ENCODE data around the gene SLC32A1. TPM values are rescaled to one million over a fixed set of nuclear protein-coding genes. Genes with fewer than 3 reads are reported as not detected.
A peak's percentile ranks its signal among the peaks of the same experiment; 100 is the strongest.

The SLC32A1 gene
- total and polyA plus RNA-seq, 3 experiments from 2014 or later, result not detected

DNA sequence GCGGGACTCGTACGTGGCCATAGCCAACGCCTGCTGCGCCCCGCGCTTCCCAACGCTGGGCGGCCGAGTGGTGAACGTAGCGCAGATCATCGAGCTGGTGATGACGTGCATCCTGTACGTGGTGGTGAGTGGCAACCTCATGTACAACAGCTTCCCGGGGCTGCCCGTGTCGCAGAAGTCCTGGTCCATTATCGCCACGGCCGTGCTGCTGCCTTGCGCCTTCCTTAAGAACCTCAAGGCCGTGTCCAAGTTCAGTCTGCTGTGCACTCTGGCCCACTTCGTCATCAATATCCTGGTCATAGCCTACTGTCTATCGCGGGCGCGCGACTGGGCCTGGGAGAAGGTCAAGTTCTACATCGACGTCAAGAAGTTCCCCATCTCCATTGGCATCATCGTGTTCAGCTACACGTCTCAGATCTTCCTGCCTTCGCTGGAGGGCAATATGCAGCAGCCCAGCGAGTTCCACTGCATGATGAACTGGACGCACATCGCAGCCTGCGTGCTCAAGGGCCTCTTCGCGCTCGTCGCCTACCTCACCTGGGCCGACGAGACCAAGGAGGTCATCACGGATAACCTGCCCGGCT lies 3.4 kb downstream of the SLC32A1 start:
- Histone ChIP-seq H3K27ac (ENCODE audit: low read depth, low read length) (no peak overlapping the region), H3K36me3 (ENCODE audit: insufficient read depth, low read length) (no peaks in the 10 kb centered on the region), H3K4me1 (ENCODE audit: insufficient read depth, low read length) (peaks cover 65% of the 10 kb centered on the region), H3K27me3 (ENCODE audit: insufficient read depth, low read length, poor library complexity, severe bottlenecking) (peaks cover 94% of the 10 kb centered on the region), H3K4me3 (ENCODE audit: low read length) (no peak overlapping the region), H3K9me3 (ENCODE audit: low read length) (no peaks in the 10 kb centered on the region)
- Mint-ChIP-seq H3K4me1 (peaks cover 59 to 74% (median 68%) of the 10 kb centered on the region in 3 donors), H3K36me3 (peaks cover 0 to 1% (median 0%) of the 10 kb centered on the region in 3 donors), H3K27ac (peak overlapping the region in 5 of 8 donors; percentile 33 to 61 (median 55)), H3K27me3 (peaks cover 79 to 89% of the 10 kb centered on the region in 2 donors), H3K4me3 (peak overlapping the region; percentile 9 to 87 (median 58)), H3K9me3 (peaks cover 0 to 13% (median 5%) of the 10 kb centered on the region in 5 donors)
- POLR2A ChIA-PET, result no interaction called here
- DNase-seq, result no peak
- CTCF ChIA-PET, result no interaction called here

GRCh38 chr20:38728191-38728781 lies 4.0 kb downstream of the SLC32A1 start:
- peaks cover 0 to 1% (median 0%) of the 10 kb centered on the region in 3 donors for H3K36me3 Mint-ChIP-seq
- Histone ChIP-seq H3K9me3 (ENCODE audit: low read length) (no peaks in the 10 kb centered on the region), H3K4me1 (ENCODE audit: insufficient read depth, low read length) (peaks cover 65% of the 10 kb centered on the region), H3K36me3 (ENCODE audit: insufficient read depth, low read length) (no peaks in the 10 kb centered on the region), H3K27me3 (ENCODE audit: insufficient read depth, low read length, poor library complexity, severe bottlenecking) (peaks cover 95% of the 10 kb centered on the region), H3K4me3 (ENCODE audit: low read length) (no peak overlapping the region), H3K27ac (ENCODE audit: low read depth, low read length) (no peak overlapping the region)
- CTCF ChIA-PET, result no interaction called here
- H3K4me3 Mint-ChIP-seq, result peak overlapping the region in 5 of 7 donors; percentile 19 to 63 (median 58)
- POLR2A ChIA-PET, result no interaction called here
- H3K27ac Mint-ChIP-seq, result peak overlapping the region in 4 of 8 donors; percentile 33 to 61 (median 49)
- peaks cover 56 to 70% (median 65%) of the 10 kb centered on the region in 3 donors for H3K4me1 Mint-ChIP-seq
- peaks cover 81 to 89% of the 10 kb centered on the region in 2 donors for H3K27me3 Mint-ChIP-seq
- DNase-seq, result no peak
- H3K9me3 Mint-ChIP-seq, result peaks cover 0 to 13% (median 5%) of the 10 kb centered on the region in 5 donors

GRCh38 chr20:38728911-38729642 lies 4.8 kb downstream of the SLC32A1 start:
- Mint-ChIP-seq H3K27ac (peak overlapping the region in 6 of 8 donors; percentile 6 to 75 (median 43)), H3K4me1 (peaks cover 53 to 66% (median 62%) of the 10 kb centered on the region in 3 donors), H3K27me3 (peaks cover 86 to 93% of the 10 kb centered on the region in 2 donors), H3K36me3 (peaks cover 0 to 1% (median 0%) of the 10 kb centered on the region in 3 donors), H3K9me3 (peaks cover 0 to 13% (median 5%) of the 10 kb centered on the region in 5 donors), H3K4me3 (peak overlapping the region; percentile 48 to 79 (median 63))
- H3K9me3 ChIP-seq (ENCODE audit: low read length), result no peaks in the 10 kb centered on the region
- H3K27ac ChIP-seq (ENCODE audit: low read depth, low read length), result no peak overlapping the region
- no peak for DNase-seq
- ChIA-PET POLR2A (interaction anchor here (0.6 kb wide), 1 partner anchor 314 kb away, joined by 3 read pairs; no protein-coding TSS in a partner anchor), CTCF (interaction anchor here (1.0 to 2.5 kb wide), 4 partner anchors 11 to 234 kb away, joined by 3 to 10 read pairs (median 4); partner anchors contain the start of gene DHX35)
- H3K4me3 ChIP-seq (ENCODE audit: low read length), result no peak overlapping the region
- H3K27me3 ChIP-seq (ENCODE audit: insufficient read depth, low read length, poor library complexity, severe bottlenecking), result peaks cover 95% of the 10 kb centered on the region
- no peaks in the 10 kb centered on the region for H3K36me3 ChIP-seq (ENCODE audit: insufficient read depth, low read length)
- H3K4me1 ChIP-seq (ENCODE audit: insufficient read depth, low read length), result peaks cover 65% of the 10 kb centered on the region

DNA sequence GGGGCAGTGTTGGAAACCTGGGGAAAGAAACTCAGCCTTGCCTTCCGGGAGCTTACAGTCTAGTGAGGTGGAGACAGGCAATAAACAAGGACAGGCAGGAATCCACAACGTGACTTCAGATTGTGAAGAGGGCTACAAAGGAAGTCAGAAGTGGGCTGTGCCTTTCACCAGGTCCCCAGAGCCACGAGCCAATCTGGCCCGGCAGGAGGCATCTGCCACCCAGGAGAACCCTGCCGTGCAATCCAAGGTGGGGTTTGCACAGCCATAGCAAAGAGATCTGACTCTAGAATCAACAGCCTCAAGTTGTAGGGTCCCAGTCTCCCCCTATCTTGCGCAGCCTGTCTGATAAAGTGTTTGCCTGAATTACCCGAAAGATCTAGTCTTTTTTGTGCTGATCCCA lies 5.5 kb downstream of the SLC32A1 start:
- ChIA-PET POLR2A (interaction anchor here (0.6 kb wide), 1 partner anchor 313 kb away, joined by 3 read pairs; no protein-coding TSS in a partner anchor), CTCF (interaction anchor here (1.0 to 2.5 kb wide), 4 partner anchors 10 to 233 kb away, joined by 3 to 10 read pairs (median 4); partner anchors contain the start of gene DHX35)
- H3K4me3 ChIP-seq (ENCODE audit: low read length), result no peak overlapping the region
- H3K36me3 ChIP-seq (ENCODE audit: insufficient read depth, low read length), result no peaks in the 10 kb centered on the region
- no peak for DNase-seq
- peak overlapping the region in 6 of 7 donors; percentile 7 to 81 (median 55) for H3K4me3 Mint-ChIP-seq
- H3K27ac Mint-ChIP-seq, result peak overlapping the region in 3 of 8 donors; percentile 19 to 84 (median 69)
- H3K27me3 Mint-ChIP-seq, result peaks cover 89 to 96% of the 10 kb centered on the region in 2 donors
- H3K27me3 ChIP-seq (ENCODE audit: insufficient read depth, low read length, poor library complexity, severe bottlenecking), result peaks cover 94% of the 10 kb centered on the region
- peaks cover 0 to 13% (median 5%) of the 10 kb centered on the region in 5 donors for H3K9me3 Mint-ChIP-seq
- H3K36me3 Mint-ChIP-seq, result peaks cover 0 to 1% (median 0%) of the 10 kb centered on the region in 3 donors
- no peaks in the 10 kb centered on the region for H3K9me3 ChIP-seq (ENCODE audit: low read length)
- H3K27ac ChIP-seq (ENCODE audit: low read depth, low read length), result no peak overlapping the region
- peaks cover 62% of the 10 kb centered on the region for H3K4me1 ChIP-seq (ENCODE audit: insufficient read depth, low read length)
- H3K4me1 Mint-ChIP-seq, result peaks cover 53 to 63% (median 62%) of the 10 kb centered on the region in 3 donors

DNA sequence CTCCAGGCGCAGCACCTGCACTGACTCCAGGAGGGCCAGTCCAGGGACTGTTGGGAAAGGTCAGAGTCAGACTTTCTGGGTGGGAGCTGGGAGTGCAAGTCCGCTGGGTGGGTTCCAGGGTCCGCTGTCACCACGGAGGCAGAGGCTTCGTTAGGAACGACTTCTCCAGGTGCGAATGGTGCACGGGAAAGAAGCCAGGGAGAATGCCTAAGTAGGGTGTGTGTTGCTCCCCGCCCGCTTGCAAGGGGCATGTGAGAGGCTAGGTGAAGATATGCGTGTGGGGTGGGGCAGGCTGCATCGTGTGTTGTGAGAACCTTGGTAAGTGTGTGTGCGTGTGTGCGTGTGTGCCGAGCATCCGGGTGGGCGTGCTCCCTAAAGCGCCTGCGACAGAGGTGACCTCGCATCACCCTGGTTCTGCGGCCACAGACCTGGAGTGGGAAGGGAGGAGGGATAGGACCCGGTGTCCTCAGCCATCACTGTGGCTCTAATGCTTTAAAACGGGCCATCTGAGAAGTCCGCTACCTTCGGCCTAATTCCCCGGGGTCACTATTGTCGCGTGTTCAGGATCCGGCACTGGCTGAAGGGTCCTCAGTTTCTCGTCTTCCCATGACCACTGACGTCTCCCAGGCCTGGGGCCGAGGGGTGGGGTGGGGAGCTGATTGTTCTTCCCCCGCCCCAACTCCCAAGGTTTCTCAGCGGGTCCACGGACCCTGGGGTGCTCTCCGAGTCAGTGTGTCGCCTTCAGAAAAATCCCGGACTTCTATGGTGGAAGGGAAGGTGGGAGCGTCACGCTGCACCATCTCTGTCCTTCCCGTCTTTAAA lies 6.1 kb downstream of the SLC32A1 start:
- peaks cover 56% of the 10 kb centered on the region for H3K4me1 ChIP-seq (ENCODE audit: insufficient read depth, low read length)
- H3K9me3 ChIP-seq (ENCODE audit: low read length), result no peaks in the 10 kb centered on the region
- peak overlapping the region; percentile 81 for H3K4me3 ChIP-seq (ENCODE audit: low read length)
- Mint-ChIP-seq H3K27me3 (peaks cover 91 to 98% of the 10 kb centered on the region in 2 donors), H3K9me3 (peaks cover 0 to 13% (median 5%) of the 10 kb centered on the region in 5 donors), H3K36me3 (peaks cover 0 to 1% (median 0%) of the 10 kb centered on the region in 3 donors), H3K27ac (peak overlapping the region in 5 of 8 donors; percentile 19 to 84 (median 69)), H3K4me1 (peaks cover 49 to 58% (median 58%) of the 10 kb centered on the region in 3 donors), H3K4me3 (peak overlapping the region; percentile 61 to 85 (median 77))
- ChIA-PET CTCF (interaction anchor here (0.7 to 2.5 kb wide), 11 partner anchors 8 to 232 kb away, joined by 3 to 10 read pairs (median 4); partner anchors contain the start of gene DHX35), POLR2A (no interaction called here)
- H3K27ac ChIP-seq (ENCODE audit: low read depth, low read length), result no peak overlapping the region
- peaks cover 88% of the 10 kb centered on the region for H3K27me3 ChIP-seq (ENCODE audit: insufficient read depth, low read length, poor library complexity, severe bottlenecking)
- H3K36me3 ChIP-seq (ENCODE audit: insufficient read depth, low read length), result no peaks in the 10 kb centered on the region
- no peak for DNase-seq

GRCh38 chr20:38730989-38731737 lies 6.9 kb downstream of the SLC32A1 start:
- H3K27me3 ChIP-seq (ENCODE audit: insufficient read depth, low read length, poor library complexity, severe bottlenecking), result peaks cover 80% of the 10 kb centered on the region
- H3K36me3 ChIP-seq (ENCODE audit: insufficient read depth, low read length), result no peaks in the 10 kb centered on the region
- ChIA-PET CTCF (interaction anchor here (0.7 to 2.5 kb wide), 9 partner anchors 9 to 164 kb away, joined by 3 to 10 read pairs (median 4); no protein-coding TSS in a partner anchor), POLR2A (no interaction called here)
- Mint-ChIP-seq H3K9me3 (peaks cover 0 to 13% (median 5%) of the 10 kb centered on the region in 5 donors), H3K27ac (peak overlapping the region in 5 of 8 donors; percentile 8 to 76 (median 69)), H3K4me3 (peak overlapping the region; percentile 44 to 85 (median 77)), H3K4me1 (peaks cover 43 to 52% (median 51%) of the 10 kb centered on the region in 3 donors), H3K36me3 (peaks cover 0 to 1% (median 0%) of the 10 kb centered on the region in 3 donors), H3K27me3 (peaks cover 90 to 99% of the 10 kb centered on the region in 2 donors)
- DNase-seq, result peak; percentile 64 to 81 (median 70)
- no peaks in the 10 kb centered on the region for H3K9me3 ChIP-seq (ENCODE audit: low read length)
- peaks cover 51% of the 10 kb centered on the region for H3K4me1 ChIP-seq (ENCODE audit: insufficient read depth, low read length)
- no peak overlapping the region for H3K27ac ChIP-seq (ENCODE audit: low read depth, low read length)
- H3K4me3 ChIP-seq (ENCODE audit: low read length), result peak overlapping the region; percentile 81

Data from CD8-positive, alpha-beta memory T cell (primary cell).